ENCODE results near the gene RFK.
"Not testable (repeated sequence)": the region's sequence is repeated elsewhere in the genome, so short reads cannot be mapped to it uniquely, and the experiment has no call there.

RFK gene

GRCh38 chr9:76394195-76394959, at the start of gene RFK:
TSS of gene RFK (minus strand) at chr9:76394426. CDS start at chr9:76394171, 255 bp downstream.
- peak; percentile 86 to 88 for DNase-seq (ENCODE audit: low read depth in 2 of 2)

- no peak for DNase-seq (ENCODE audit: low read depth in 2 of 2)
Measured at GRCh38 chr9:76443887-76444286, 49.7 kb upstream of the RFK start.

- peak; percentile 53 to 57 for DNase-seq (ENCODE audit: low read depth in 2 of 2)
Measured at GRCh38 chr9:76441551-76442322, 47.5 kb upstream of the RFK start.

- no peak for DNase-seq (ENCODE audit: low read depth in 2 of 2)
Measured at GRCh38 chr9:76438841-76439588, 44.8 kb upstream of the RFK start.

- DNase-seq (ENCODE audit: low read depth in 2 of 2) = not testable (repeated sequence)
Measured at GRCh38 chr9:76437017-76437699, 42.9 kb upstream of the RFK start.

- DNase-seq (ENCODE audit: low read depth in 2 of 2) = not testable (repeated sequence)
Measured at GRCh38 chr9:76434897-76435296, 40.7 kb upstream of the RFK start.

- DNase-seq (ENCODE audit: low read depth in 2 of 2) = no peak
Measured at GRCh38 chr9:76433836-76434235, 39.6 kb upstream of the RFK start.

GRCh38 chr9:76433406-76433805, 39.2 kb upstream of the RFK start:
- DNase-seq (ENCODE audit: low read depth in 2 of 2) = no peak

GRCh38 chr9:76431601-76432000, 37.4 kb upstream of the RFK start:
- DNase-seq (ENCODE audit: low read depth in 2 of 2) = no peak

GRCh38 chr9:76426807-76427419, 32.7 kb upstream of the RFK start:
- DNase-seq (ENCODE audit: low read depth in 2 of 2) = no peak

GRCh38 chr9:76425677-76426453, 31.6 kb upstream of the RFK start:
- no peak for DNase-seq (ENCODE audit: low read depth in 2 of 2)

GRCh38 chr9:76424491-76424890, 30.3 kb upstream of the RFK start:
- DNase-seq (ENCODE audit: low read depth in 2 of 2) = no peak

GRCh38 chr9:76423216-76424177, 29.3 kb upstream of the RFK start:
- DNase-seq (ENCODE audit: low read depth in 2 of 2) = no peak

GRCh38 chr9:76419782-76420380, 25.7 kb upstream of the RFK start:
- no peak for DNase-seq (ENCODE audit: low read depth in 2 of 2)

GRCh38 chr9:76417394-76417793, 23.2 kb upstream of the RFK start:
- no peak for DNase-seq (ENCODE audit: low read depth in 2 of 2)

GRCh38 chr9:76415731-76416130, 21.5 kb upstream of the RFK start:
- DNase-seq (ENCODE audit: low read depth in 2 of 2) = no peak

GRCh38 chr9:76415154-76415553, 20.9 kb upstream of the RFK start:
- DNase-seq (ENCODE audit: low read depth in 2 of 2) = no peak

- DNase-seq (ENCODE audit: low read depth in 2 of 2) = no peak
Measured at GRCh38 chr9:76414661-76415060, 20.4 kb upstream of the RFK start.

- DNase-seq (ENCODE audit: low read depth in 2 of 2) = no peak
Measured at GRCh38 chr9:76413658-76414057, 19.4 kb upstream of the RFK start.
